ENCODE measurements around the gene TEKT3. TPM values are rescaled to one million over a fixed set of nuclear protein-coding genes. Genes with fewer than 3 reads are reported as not detected.
A peak's percentile ranks its signal among the peaks of the same experiment; 100 is the strongest.

Gene TEKT3
- total and polyA plus RNA-seq, 11 donors, result 0.06 to 1.0 (median 0.50) TPM; not detected in 3

DNA sequence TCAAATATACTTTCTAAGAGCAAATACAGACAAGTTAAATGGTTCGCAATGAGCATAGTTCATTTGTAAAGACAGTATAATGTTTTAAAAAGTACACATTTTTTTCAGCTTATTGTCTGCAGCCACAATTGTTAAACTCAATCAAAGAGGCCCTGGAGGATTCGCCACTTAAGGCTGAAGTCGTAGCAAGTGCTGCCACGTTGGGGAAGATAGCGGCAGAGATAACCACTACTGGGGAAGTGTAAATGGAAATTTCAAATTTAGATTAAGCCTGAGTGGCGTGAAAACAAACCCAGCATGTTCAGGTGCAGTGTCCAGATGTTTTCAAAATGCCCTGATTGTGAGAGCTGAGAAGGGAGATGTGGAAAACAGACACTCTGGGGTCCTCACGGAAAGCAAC lies 84.7 kb downstream of the TEKT3 start:
- Histone ChIP-seq H3K4me1 (peaks cover 2 to 88% (median 72%) of the 10 kb centered on the region in 12 donors), H3K27me3 (peaks cover 0 to 4% (median 0%) of the 10 kb centered on the region in 9 donors), H3K4me3 (peak overlapping the region in 9 of 12 donors; percentile 21 to 49 (median 35)), H3K27ac (peak overlapping the region in 9 of 12 donors; percentile 9 to 99 (median 96)), H3K9me3 (no peaks in the 10 kb centered on the region), H3K36me3 (peaks cover 0 to 80% (median 74%) of the 10 kb centered on the region in 9 donors)
- intact Hi-C loops (cut with DNase I), result loop anchor here in 2 of 10 donors (2.0 to 5.0 kb wide), 2 partner anchors 22 to 246 kb away; no protein-coding TSS in a partner anchor
- 34 to 46% (median 36%) methylated on average over 7 of the region's 7 CpGs for WGBS, 4 donors
- no peak for ATAC-seq
- TF ChIP-seq, protein P1, sequence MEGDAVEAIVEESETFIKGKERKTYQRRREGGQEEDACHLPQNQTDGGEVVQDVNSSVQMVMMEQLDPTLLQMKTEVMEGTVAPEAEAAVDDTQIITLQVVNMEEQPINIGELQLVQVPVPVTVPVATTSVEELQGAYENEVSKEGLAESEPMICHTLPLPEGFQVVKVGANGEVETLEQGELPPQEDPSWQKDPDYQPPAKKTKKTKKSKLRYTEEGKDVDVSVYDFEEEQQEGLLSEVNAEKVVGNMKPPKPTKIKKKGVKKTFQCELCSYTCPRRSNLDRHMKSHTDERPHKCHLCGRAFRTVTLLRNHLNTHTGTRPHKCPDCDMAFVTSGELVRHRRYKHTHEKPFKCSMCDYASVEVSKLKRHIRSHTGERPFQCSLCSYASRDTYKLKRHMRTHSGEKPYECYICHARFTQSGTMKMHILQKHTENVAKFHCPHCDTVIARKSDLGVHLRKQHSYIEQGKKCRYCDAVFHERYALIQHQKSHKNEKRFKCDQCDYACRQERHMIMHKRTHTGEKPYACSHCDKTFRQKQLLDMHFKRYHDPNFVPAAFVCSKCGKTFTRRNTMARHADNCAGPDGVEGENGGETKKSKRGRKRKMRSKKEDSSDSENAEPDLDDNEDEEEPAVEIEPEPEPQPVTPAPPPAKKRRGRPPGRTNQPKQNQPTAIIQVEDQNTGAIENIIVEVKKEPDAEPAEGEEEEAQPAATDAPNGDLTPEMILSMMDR (IDR thresholded peaks at IDR 0.05), result no peak
- TF ChIP-seq POLR2A (IDR thresholded peaks at IDR 0.05), result no peak
- no peak for DNase-seq

DNA sequence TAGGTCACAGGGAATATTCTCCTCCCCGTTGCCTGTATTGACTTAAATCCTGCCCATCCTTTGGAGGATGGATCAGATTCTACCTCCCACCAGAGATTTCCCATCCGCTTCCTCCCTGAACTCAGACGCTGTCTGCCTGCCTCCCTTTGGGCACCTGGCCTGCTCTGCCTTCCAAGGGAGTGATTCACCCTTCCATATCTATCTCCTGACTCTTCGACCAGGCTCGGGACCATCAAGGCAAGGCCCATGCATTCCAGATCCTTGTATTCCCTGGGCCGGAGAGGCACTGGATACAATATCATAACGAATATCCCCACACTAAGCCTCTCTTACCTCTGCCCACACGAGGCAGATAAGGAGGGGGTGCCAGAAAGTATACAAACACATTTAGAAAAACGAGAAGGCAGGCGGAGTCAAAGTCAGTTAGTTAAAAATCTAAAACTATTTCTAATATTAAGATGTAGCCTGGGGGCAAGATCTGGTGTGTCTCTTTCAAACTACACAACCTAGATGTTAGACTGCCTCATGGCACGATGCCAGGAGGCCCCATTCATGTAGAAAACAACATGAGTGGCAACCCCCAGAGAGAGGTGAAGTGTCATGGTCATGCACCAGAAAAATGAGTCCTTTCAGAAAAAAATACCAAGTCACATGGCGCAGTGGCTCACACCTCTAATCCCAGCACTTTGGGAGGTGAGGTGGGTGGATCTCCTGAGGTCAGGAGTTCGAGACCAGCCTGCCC lies 85.5 kb downstream of the TEKT3 start:
- Histone ChIP-seq H3K4me3 (peak overlapping the region in 2 of 12 donors; percentile 2 to 35), H3K27me3 (no peaks in the 10 kb centered on the region), H3K27ac (peak overlapping the region in 9 of 12 donors; percentile 11 to 99 (median 23)), H3K36me3 (peaks cover 0 to 88% (median 82%) of the 10 kb centered on the region in 9 donors), H3K4me1 (peaks cover 2 to 96% (median 79%) of the 10 kb centered on the region in 12 donors), H3K9me3 (no peaks in the 10 kb centered on the region)
- TF ChIP-seq, protein P1 (IDR thresholded peaks at IDR 0.05), result no peak
- TF ChIP-seq POLR2A (IDR thresholded peaks at IDR 0.05), result no peak
- intact Hi-C loops (cut with DNase I), result loop anchor here in 2 of 10 donors (2.0 to 5.0 kb wide), 2 partner anchors 21 to 246 kb away; no protein-coding TSS in a partner anchor
- DNase-seq (peak in 1 of 5 donors; percentile 55), ATAC-seq (peak in 2 of 4 donors; percentile 4)
- 59 to 66% (median 62%) methylated on average over 13 of the region's 13 CpGs for WGBS, 4 donors

Other genes starting within 250 kb of the TEKT3 start
- gene PMP22, start 76.3 kb downstream of the TEKT3 start, total RNA-seq, result 100 to 1,000 TPM; 133 to 421 (median 186) TPM
- 100 to 1,000 TPM in 1 of 2 donors, 10 to 100 TPM in 1; 92.2 to 220 TPM for gene PMP22, start 76.3 kb downstream of the TEKT3 start, polyA plus RNA-seq
- 1 to 10 TPM in 3 of 9 donors, under 1 TPM in 4, not detected in 2; 0.56 to 4.7 (median 0.96) TPM for gene CDRT4, start 126.0 kb upstream of the TEKT3 start, total RNA-seq
- 1 to 10 TPM in 1 of 2 donors, under 1 TPM in 1; 0.12 to 1.9 TPM for gene CDRT4, start 126.0 kb upstream of the TEKT3 start, polyA plus RNA-seq
- gene TVP23C, start 221.9 kb upstream of the TEKT3 start, total RNA-seq, result 1 to 10 TPM; 1.9 to 8.7 (median 5.8) TPM
- gene TVP23C, start 221.9 kb upstream of the TEKT3 start, polyA plus RNA-seq, result 1 to 10 TPM; 4.5 to 5.2 TPM

Data from heart left ventricle (tissue), 16 donors.